HG02840 (cell line): ENCODE results near the gene PACRG.
"Not testable (repeated sequence)": the region's sequence is repeated elsewhere in the genome, so short reads cannot be mapped to it uniquely, and the experiment has no call there.

Experiments used
- ATAC-seq: cut with Tn5 transposase; IDR thresholded peaks from one replicate; pipeline ENCODE4 v1.9.1; 2021; ENCODE audit warnings: mild to moderate bottlenecking, moderate library complexity, moderate number of reproducible peaks; ENCODE audit not compliant: unreplicated experiment, low FRiP score

The PACRG gene

GRCh38 chr6:162976141-162976540 lies 248.4 kb downstream of the PACRG start:
- ATAC-seq: no peak

DNA sequence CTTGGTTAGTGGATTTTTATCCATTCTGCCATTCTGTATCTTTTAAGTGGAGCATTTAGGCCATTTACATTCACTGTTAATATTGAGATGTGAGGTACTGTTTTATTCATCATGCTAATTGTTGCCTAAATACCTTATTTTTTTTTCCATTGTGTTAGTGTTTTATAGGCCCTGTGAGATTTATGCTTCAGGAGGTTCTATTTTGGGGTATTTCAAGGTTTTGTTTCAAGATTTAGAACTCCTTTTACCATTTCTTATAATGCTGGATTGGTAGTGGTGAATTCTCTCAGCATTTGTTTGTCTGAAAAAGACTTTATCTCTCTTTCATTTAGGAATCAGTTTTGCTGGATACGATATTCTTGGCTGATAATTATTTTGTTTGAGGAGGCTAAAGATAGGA lies 255.5 kb downstream of the PACRG start:
- not testable (repeated sequence) for ATAC-seq

- ATAC-seq: no peak
Observed at GRCh38 chr6:162998777-162999176, 271.0 kb downstream of the PACRG start.

DNA sequence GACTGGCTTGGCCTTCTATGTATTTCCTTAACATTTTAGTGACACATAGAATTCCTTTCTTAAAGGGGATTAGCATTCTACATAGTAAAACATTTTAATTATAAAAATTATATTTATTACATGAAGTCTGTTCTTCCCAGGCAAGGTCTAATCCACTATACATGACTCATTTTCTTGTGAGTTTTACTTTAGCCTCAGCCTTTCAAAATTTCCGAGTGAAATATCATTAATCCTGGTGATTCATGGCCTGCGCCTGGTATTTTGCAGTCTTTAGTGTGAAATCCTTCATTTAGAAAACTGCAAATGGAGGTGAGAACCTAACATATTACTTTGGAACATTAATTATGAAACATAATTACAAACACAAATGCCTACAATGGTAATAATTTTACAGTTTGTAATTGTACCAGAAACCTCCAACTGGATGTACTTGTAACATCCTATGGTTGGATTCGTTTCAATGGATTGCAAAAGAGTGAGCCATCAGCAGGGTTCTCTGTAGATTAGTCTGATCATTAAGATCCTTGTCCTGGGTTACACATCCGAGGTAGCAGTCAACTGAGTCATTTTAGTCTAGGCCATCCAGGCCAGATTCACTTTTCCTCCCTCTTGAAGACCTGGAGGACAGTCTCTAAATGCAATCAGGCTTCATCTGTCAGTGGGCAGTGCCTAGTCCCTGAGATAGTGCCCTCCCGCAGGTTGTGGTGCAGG lies 272.0 kb downstream of the PACRG start:
- ATAC-seq: no peak

DNA sequence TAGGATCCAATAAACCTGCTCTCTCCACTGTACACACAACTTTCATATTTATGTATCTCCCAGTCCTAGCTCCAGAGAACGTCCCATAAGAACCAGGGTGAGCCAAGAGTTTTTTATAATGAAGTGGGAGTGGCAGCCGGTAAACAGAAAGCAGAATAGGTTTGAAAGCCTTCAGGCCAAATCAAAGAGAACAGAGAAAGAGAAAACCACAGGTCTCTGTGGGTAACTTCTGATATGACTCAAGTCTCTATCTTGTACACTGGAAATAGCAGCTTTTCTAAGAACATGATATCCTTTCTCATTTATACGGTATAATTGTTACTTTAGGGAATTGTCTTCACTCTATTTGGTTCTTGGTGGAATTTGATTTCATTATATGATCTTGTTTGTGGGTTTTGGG lies 273.6 kb downstream of the PACRG start:
- peak; percentile 85 for ATAC-seq

GRCh38 chr6:163008186-163008585 lies 280.4 kb downstream of the PACRG start:
- ATAC-seq: no peak

GRCh38 chr6:163008626-163009025 lies 280.9 kb downstream of the PACRG start:
- ATAC-seq: no peak

- no peak for ATAC-seq
Observed at GRCh38 chr6:163010145-163010544, 282.4 kb downstream of the PACRG start.

- ATAC-seq: no peak
Observed at GRCh38 chr6:163014736-163015135, 287.0 kb downstream of the PACRG start.

- no peak for ATAC-seq
Observed at GRCh38 chr6:163017801-163018200, 290.0 kb downstream of the PACRG start.

- ATAC-seq: no peak
Observed at GRCh38 chr6:163019926-163020325, 292.2 kb downstream of the PACRG start.

DNA sequence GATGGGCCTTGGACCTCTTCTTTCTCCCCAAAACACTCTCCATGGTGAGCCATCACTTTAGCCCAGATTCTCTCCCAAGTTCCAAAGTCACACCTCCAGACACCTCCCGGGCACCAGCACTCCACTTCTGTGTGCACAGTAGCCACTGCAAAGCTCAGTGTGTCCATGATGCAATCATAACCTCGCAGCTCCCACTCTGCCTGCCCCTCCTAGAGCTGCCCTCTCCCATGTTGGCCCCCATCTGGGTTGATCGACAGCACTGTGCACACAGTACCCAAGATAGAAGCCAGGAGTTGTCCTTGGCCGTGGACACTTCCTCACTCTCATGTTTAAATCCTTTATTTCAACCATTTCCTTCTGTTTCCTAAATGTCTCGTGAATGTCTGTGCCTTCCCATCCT lies 293.3 kb downstream of the PACRG start:
- ATAC-seq: no peak

DNA sequence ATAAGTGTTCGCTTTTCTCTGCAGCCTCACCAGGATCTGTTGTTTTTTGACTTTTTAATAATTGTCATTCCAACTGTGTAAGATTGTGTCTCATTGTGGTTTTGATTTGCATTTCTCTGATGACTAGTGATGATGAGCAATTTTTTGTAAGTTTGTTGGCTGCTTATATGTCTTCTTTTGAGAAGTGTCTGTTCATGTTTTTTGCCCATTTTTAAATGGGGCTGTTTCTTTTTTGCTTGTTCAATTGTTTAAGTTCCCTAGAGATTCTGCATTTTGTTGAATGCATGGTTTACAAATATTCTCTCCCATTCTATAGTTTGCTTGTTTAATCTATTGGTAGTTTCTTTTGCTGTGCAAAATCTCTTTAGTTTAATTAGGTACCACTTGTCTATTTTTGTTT lies 295.9 kb downstream of the PACRG start:
- ATAC-seq: no peak

- ATAC-seq: no peak
Observed at GRCh38 chr6:163026893-163027292, 299.1 kb downstream of the PACRG start.

DNA sequence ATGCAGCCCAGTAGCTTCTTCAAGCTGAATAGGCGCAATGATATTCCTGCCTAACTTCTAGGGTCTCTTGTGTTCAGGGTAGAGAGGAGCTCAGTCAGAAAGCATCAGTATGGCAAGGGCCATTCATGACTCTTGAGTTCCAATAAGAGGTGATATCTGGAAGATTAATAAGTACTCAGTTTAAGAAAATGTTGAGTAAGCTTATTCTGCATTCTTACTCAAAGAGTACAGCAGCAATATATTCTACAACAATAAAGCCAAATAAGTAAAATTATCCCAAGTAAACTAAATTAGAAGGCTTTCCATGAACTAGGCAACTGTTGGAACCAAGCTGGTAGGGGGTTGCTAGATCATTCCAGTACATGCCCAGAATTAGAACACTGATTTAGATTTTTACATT lies 303.2 kb downstream of the PACRG start:
- no peak for ATAC-seq

DNA sequence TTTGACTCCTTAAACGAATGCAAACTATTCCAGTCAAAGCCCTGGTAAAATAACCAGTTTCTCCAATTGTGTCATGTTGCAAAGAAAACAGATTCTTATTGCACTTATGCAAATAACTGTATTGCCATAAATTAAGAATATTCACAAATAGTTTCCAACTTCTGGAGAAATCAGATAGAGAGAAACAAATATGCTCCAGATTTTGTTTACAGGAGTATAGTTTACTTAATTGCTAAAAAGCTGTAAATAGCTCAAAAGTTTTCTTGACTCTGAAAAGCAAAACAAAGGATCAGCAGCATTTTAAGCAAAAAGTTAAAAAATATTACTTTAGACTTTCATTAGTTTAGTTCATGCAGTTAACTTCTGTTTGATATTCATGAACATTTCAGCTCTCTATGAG lies 304.2 kb downstream of the PACRG start:
- no peak for ATAC-seq

- ATAC-seq: no peak
Observed at GRCh38 chr6:163036160-163036645, 308.4 kb downstream of the PACRG start.

DNA sequence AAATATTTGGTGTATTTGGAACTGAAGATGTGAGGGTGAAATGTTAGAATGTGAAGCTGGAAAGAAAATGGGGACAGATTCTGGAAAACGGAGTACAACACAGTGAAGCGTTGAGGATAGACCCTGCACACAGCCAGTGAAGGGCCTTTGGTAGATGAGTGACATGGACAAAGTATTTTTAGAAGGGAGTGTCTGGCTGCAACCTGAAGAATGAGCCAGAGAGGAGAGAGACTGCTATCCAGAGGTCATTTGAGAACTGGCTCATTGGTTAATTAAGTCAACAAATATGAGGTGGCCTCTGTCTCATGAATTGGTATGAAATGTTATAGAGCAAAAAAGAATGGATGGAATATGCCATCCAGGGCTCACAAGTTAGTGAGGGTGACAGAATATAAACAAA lies 310.5 kb downstream of the PACRG start:
- ATAC-seq: no peak

DNA sequence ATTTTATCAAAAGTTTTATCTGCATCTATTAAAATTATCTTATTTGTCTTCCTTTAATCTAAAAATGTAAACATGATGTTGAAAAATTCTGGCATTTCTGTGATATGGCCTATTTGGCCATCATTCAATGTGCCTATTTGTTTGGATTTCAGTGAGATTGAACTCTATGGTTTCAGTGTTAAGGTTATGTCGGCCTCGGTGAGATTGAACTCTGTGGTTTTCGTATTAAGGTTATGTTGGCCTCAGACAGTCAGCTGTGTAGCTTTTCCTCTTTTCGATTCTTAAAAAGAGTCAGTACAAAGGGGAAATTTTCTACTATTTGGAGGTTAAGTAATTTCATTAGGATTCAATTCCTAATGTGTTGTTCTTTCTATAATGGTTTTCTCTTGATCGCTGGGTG lies 320.6 kb downstream of the PACRG start:
- ATAC-seq: no peak

DNA sequence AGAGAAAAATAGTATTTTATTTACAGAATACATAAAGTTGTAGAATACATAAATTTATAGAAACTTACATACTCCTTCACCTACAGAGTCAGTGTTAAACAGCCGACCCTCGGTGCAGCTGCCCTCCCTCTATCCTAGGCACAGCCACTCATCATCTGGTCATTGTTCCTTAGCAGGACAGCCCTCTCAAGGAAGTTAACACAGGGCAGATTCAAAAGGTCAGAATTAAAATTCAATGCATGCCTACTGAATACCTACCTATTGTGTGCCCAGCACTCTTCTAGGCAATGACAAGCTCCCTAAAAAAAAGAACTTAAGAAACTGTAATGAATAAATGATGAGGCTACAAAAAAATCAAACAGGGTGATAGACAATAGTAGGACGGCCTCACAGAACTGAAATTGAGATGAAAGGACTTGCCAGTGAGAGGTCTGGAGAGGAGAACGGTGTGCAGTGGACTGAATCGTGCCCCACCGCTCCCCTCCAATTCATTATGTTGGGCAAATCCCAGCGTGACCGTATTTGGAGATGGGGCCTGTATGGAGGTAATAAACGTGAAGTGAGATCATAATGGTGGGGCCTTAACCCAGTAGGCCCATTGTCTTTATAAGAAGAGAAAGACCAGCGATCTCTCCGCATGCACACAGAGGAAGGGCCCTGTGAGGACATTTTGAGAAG lies 326.0 kb downstream of the PACRG start:
- ATAC-seq: no peak

DNA sequence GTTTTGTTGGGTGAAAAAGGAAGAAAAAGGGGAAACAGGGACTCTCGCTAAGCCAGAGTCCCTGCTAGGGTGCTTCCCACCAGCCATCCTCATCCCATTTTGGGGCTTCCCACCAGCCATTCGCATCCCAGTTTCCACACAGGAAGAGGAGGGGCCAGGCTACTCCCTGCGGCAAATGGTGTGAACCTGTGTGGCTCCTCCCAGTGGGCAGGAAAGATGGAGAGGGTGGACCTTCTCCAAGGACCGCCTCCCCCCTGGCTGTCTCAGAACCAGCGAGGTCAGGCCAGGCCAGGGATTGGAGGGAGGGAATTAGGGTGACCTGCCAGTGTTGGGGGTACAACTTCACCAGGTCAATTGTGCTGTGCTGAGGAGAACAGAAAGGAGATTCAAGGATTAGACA lies 326.9 kb downstream of the PACRG start:
- no peak for ATAC-seq

DNA sequence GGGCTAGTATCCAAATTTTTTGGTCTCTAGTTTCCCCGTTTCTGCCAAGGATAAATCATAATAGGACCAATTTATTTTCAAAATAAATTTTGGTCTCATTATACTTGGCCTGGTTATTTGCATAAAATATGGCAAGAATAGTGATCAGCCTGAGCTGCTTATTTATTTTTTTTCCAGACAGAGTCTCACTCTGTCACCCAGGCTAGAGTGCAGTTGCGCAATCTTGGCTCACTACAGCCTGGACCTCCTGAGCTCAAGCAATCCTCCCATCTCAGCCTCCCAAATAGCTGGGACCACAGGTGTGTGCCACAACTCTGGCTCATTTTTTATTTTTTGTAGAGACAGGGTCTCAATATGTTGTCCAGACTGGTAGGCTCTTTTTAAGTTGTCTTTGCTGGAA lies 329.5 kb downstream of the PACRG start:
- ATAC-seq: no peak
